ENCODE measurements around the gene NPIPA1. TPM values are rescaled to one million over a fixed set of nuclear protein-coding genes. Genes with fewer than 3 reads are reported as not detected.
"Not testable (repeated sequence)": the region's sequence is repeated elsewhere in the genome, so short reads cannot be mapped to it uniquely, and the experiment has no call there.

NPIPA1 gene
- total and polyA plus RNA-seq, 4 donors: 24.0 to 221 (median 145) TPM

DNA sequence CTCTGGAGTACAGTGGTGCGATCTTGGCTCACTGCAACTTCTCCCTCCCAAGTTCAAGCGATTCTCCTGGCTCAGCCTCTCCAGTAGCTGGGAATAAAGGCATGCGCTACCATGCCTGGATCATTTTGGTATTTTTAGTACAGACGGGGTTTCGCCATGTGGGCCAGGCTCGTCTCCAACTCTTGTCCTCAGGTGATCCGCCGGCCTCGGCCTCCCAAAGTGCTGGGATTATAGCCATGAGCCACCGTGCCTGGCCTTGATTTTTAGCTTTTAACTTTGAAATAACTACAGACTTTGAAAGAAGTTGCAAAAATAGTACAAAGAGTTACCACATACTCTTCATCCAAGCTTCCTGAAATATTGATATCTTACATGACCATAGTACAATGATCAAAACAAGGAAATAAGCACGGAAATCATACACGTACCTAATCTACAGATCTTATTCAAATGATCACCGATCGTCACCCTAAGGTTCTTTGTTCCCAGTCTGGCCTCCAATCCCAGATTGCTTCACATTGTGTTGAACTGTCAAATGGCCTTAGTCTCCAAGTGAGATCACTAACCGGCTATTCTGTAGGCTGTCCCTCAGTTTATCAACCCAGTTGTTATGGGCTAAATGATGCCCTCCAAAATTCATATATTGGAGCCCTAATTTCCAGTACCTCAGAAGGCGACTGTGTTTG, 18.4 kb downstream of the NPIPA1 start:
- no peaks in the 10 kb centered on the region for H3K4me1 ChIP-seq (ENCODE audit: control insufficient read depth in 1 of 2, insufficient read depth in 2 of 2, low read length in 2 of 2)
- ATAC-seq (ENCODE audit: low FRiP score): peak; percentile 59

DNA sequence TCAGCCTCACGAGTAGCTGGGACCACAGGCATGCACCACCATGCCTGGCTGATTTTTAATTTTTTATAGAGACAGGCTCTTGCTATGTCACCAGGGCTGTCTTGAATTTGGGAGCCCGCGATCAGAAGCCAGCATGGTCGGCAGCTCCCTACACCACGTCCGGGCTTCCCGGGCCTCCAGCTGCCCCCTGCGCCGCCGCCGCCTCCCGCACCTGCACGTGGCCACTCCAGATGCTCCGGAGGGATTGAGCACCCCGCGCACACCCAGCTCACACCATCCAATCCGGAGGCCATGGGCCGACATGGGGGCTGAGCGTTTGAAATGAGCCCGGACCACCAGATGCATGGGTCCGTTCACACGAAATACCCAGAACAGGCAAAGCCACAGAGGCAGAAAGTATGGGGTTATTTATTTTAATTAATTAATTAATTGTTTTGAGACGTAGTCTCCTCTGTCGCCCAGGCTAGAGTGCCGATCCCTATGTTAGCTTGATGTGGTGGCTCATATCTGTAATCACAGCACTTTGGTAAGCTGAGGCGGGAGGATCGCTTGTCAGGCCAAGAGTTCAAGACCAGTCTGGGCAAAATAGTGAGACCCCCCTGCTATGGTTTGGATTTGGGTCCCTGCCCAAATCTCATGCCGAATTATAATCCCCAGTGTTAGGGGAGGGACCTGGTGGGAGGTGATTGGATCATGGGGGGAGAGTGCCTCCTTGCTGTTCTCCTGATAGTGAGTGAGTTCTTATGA, 20.5 kb downstream of the NPIPA1 start:
- Histone ChIP-seq H3K27me3 (ENCODE audit: control insufficient read depth in 1 of 2, insufficient read depth in 2 of 2, low read length in 1 of 2) (no peaks in the 10 kb centered on the region), H3K4me1 (ENCODE audit: control insufficient read depth in 1 of 2, insufficient read depth in 2 of 2, low read length in 2 of 2) (no peaks in the 10 kb centered on the region), H3K27ac (ENCODE audit: low read depth in 1 of 2, low read length in 2 of 2) (no peak overlapping the region), H3K9me3 (ENCODE audit: control insufficient read depth, low read length) (no peaks in the 10 kb centered on the region), H3K4me3 (ENCODE audit: low read length in 2 of 2) (no peak overlapping the region), H3K36me3 (ENCODE audit: control insufficient read depth in 1 of 2, insufficient read depth in 2 of 2, low read length in 1 of 2) (no peaks in the 10 kb centered on the region)
- peak in 1 of 2 donors; percentile 77 for DNase-seq
- peak; percentile 52 for ATAC-seq (ENCODE audit: low FRiP score)
- intact Hi-C loops (cut with DNase I): no loop called here
- 94% methylated on average over 28 of the region's 28 CpGs for WGBS, 2 donors

More for the DNA sequence above, 18.4 kb downstream of the NPIPA1 start:
- intact Hi-C loops (cut with DNase I): no loop called here
- DNase-seq: no peak
- no peak overlapping the region for H3K27ac ChIP-seq (ENCODE audit: low read depth in 1 of 2, low read length in 2 of 2)
- H3K9me3 ChIP-seq (ENCODE audit: control insufficient read depth, low read length): no peaks in the 10 kb centered on the region
- no peaks in the 10 kb centered on the region for H3K36me3 ChIP-seq (ENCODE audit: control insufficient read depth in 1 of 2, insufficient read depth in 2 of 2, low read length in 1 of 2)
- 78 to 81% methylated on average over 16 of the region's 16 CpGs for WGBS, 2 donors
- H3K4me3 ChIP-seq (ENCODE audit: low read length in 2 of 2): no peak overlapping the region
- no peaks in the 10 kb centered on the region for H3K27me3 ChIP-seq (ENCODE audit: control insufficient read depth in 1 of 2, insufficient read depth in 2 of 2, low read length in 1 of 2)

- H3K27me3 ChIP-seq (ENCODE audit: control insufficient read depth in 1 of 2, insufficient read depth in 2 of 2, low read length in 1 of 2): no peaks in the 10 kb centered on the region
- 94 to 97% methylated on average over 4 of the region's 4 CpGs for WGBS, 2 donors
- intact Hi-C loops (cut with DNase I): no loop called here
- ATAC-seq (ENCODE audit: low FRiP score): no peak
- no peak overlapping the region for H3K27ac ChIP-seq (ENCODE audit: low read depth in 1 of 2, low read length in 2 of 2)
- no peaks in the 10 kb centered on the region for H3K4me1 ChIP-seq (ENCODE audit: control insufficient read depth in 1 of 2, insufficient read depth in 2 of 2, low read length in 2 of 2)
- no peak for DNase-seq
- no peak overlapping the region for H3K4me3 ChIP-seq (ENCODE audit: low read length in 2 of 2)
- H3K9me3 ChIP-seq (ENCODE audit: control insufficient read depth, low read length): no peaks in the 10 kb centered on the region
- no peaks in the 10 kb centered on the region for H3K36me3 ChIP-seq (ENCODE audit: control insufficient read depth in 1 of 2, insufficient read depth in 2 of 2, low read length in 1 of 2)
Observed at GRCh38 chr16:14958323-14958600, 21.0 kb downstream of the NPIPA1 start.

GRCh38 chr16:14958970-14959369, 21.7 kb downstream of the NPIPA1 start:
- 85 to 93% methylated on average over 7 of the region's 7 CpGs for WGBS, 2 donors
- no peak overlapping the region for H3K4me3 ChIP-seq (ENCODE audit: low read length in 2 of 2)
- no peak overlapping the region for H3K27ac ChIP-seq (ENCODE audit: low read depth in 1 of 2, low read length in 2 of 2)
- H3K9me3 ChIP-seq (ENCODE audit: control insufficient read depth, low read length): peaks cover 1% of the 10 kb centered on the region
- intact Hi-C loops (cut with DNase I): no loop called here
- H3K4me1 ChIP-seq (ENCODE audit: control insufficient read depth in 1 of 2, insufficient read depth in 2 of 2, low read length in 2 of 2): no peaks in the 10 kb centered on the region
- H3K27me3 ChIP-seq (ENCODE audit: control insufficient read depth in 1 of 2, insufficient read depth in 2 of 2, low read length in 1 of 2): no peaks in the 10 kb centered on the region
- no peak for DNase-seq
- no peaks in the 10 kb centered on the region for H3K36me3 ChIP-seq (ENCODE audit: control insufficient read depth in 1 of 2, insufficient read depth in 2 of 2, low read length in 1 of 2)
- no peak for ATAC-seq (ENCODE audit: low FRiP score)

DNA sequence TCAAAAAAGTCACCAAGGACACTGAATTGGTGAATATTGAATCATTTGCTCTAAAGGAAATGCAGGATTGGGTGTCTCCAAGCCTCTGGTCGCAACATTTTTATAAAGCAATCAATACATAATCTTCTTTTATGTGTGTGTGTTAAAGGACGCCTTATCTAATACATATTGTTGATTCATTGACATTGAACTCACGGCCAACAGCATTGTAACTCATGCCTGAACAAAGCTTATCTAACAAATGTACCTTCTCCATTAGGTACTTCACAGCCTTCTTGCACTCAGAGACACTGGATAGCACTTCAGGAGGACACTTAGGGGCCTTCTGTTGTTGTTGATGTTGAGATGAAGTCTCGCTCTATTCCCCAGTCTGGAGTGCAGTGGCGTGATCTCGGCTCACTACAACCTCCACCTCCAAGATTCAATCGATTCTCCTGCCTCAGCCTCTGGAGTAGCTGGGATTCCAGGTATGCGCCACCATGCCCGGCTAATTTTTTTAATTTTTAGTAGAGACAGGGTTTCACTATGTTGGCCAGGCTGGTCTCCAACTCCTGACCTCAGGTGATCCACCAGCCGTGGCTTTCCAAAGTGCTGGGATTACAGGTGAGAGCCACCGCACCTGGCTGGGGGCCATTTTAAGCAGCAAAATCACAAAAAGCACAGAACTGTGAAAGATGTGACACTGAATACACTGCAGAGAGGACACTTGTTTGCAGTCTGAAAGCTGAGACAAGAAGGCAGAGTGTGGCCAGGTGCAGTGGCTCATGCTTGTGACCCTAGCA, 24.4 kb downstream of the NPIPA1 start:
- DNase-seq (no peak), ATAC-seq (ENCODE audit: low FRiP score) (no peak)
- no peak overlapping the region for H3K27ac ChIP-seq (ENCODE audit: low read depth in 1 of 2, low read length in 2 of 2)
- no peaks in the 10 kb centered on the region for H3K36me3 ChIP-seq (ENCODE audit: control insufficient read depth in 1 of 2, insufficient read depth in 2 of 2, low read length in 1 of 2)
- no peaks in the 10 kb centered on the region for H3K4me1 ChIP-seq (ENCODE audit: control insufficient read depth in 1 of 2, insufficient read depth in 2 of 2, low read length in 2 of 2)
- 89 to 92% methylated on average over 11 of the region's 11 CpGs for WGBS, 2 donors
- no peaks in the 10 kb centered on the region for H3K27me3 ChIP-seq (ENCODE audit: control insufficient read depth in 1 of 2, insufficient read depth in 2 of 2, low read length in 1 of 2)
- H3K9me3 ChIP-seq (ENCODE audit: control insufficient read depth, low read length): peaks cover 1% of the 10 kb centered on the region
- intact Hi-C loops (cut with DNase I): no loop called here
- no peak overlapping the region for H3K4me3 ChIP-seq (ENCODE audit: low read length in 2 of 2)

DNA sequence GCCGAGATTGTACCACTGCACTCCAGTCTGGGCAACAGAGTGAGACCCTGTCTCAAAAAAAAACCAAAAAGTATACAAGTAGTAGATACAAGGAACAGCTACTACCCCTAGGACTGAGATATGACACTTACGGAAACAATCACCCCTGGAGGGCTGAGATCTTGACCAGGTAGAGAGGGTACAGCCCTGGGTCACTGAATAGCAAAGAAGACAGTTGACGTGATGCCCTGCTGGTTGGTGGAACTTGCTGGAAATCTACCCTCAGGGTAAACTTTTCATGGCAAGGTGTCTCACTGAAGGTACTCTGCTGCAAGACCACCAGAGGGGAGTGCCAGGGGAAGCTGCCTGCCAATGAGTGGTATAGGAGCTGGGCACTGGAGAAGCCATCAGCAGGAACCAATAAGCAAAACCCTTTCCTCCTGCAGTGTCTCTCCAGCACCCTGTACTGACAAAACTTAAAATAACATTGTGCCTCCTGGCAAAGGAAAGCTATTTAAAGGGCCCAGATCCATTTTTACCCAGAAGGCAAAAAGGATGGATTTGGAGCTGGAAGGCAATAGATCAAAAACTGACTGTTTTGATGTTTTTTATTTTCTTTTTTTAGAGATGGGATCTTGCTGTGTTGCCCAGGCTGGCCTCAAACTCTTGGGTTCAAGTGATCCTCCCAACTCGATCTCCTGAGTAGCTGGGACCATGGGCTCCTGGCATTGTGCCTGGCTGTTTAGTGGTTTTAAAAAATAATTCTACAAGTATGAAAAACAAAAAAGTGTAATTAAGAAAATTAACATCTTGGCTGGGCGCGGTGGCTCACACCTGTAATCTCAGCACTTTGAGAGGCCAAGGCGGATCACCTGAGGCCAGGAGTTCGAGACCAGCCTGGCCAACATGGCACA, 26.3 kb downstream of the NPIPA1 start:
- WGBS, 2 donors: 77 to 80% methylated on average over 8 of the region's 8 CpGs
- H3K4me1 ChIP-seq (ENCODE audit: control insufficient read depth in 1 of 2, insufficient read depth in 2 of 2, low read length in 2 of 2): no peaks in the 10 kb centered on the region
- no peak for DNase-seq

DNA sequence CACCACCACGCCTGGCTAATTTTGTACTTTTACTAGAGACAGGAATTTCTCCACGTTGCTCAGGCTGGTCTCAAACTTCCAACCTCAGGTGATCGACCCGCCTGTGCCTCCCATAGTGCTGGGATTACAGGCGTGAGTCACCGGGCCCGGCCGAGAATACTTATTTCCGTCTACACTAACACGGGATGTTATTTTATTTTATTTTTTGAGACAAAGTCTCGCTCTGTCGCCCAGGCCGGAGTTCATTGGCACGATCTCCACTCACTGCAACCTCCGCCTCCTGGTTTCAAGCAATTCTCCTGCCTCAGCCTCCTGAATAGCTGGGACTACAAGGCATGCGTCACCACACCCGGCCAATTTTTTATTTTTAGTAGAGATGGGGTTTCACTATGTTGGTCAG, 28.1 kb downstream of the NPIPA1 start:
- no peaks in the 10 kb centered on the region for H3K36me3 ChIP-seq (ENCODE audit: control insufficient read depth in 1 of 2, insufficient read depth in 2 of 2, low read length in 1 of 2)
- H3K4me1 ChIP-seq (ENCODE audit: control insufficient read depth in 1 of 2, insufficient read depth in 2 of 2, low read length in 2 of 2): no peaks in the 10 kb centered on the region
- H3K9me3 ChIP-seq (ENCODE audit: control insufficient read depth, low read length): peaks cover 1% of the 10 kb centered on the region
- no peak overlapping the region for H3K4me3 ChIP-seq (ENCODE audit: low read length in 2 of 2)
- no peaks in the 10 kb centered on the region for H3K27me3 ChIP-seq (ENCODE audit: control insufficient read depth in 1 of 2, insufficient read depth in 2 of 2, low read length in 1 of 2)
- ATAC-seq (ENCODE audit: low FRiP score): no peak
- intact Hi-C loops (cut with DNase I): no loop called here
- no peak overlapping the region for H3K27ac ChIP-seq (ENCODE audit: low read depth in 1 of 2, low read length in 2 of 2)
- whole genome bisulfite sequencing, 2 donors: 91 to 92% methylated on average over 17 of the region's 17 CpGs
- no peak for DNase-seq

More for the DNA sequence above, 26.3 kb downstream of the NPIPA1 start:
- intact Hi-C loops (cut with DNase I): no loop called here
- Histone ChIP-seq H3K36me3 (ENCODE audit: control insufficient read depth in 1 of 2, insufficient read depth in 2 of 2, low read length in 1 of 2) (no peaks in the 10 kb centered on the region), H3K27me3 (ENCODE audit: control insufficient read depth in 1 of 2, insufficient read depth in 2 of 2, low read length in 1 of 2) (no peaks in the 10 kb centered on the region), H3K27ac (ENCODE audit: low read depth in 1 of 2, low read length in 2 of 2) (no peak overlapping the region), H3K9me3 (ENCODE audit: control insufficient read depth, low read length) (peaks cover 1% of the 10 kb centered on the region), H3K4me3 (ENCODE audit: low read length in 2 of 2) (no peak overlapping the region)
- no peak for ATAC-seq (ENCODE audit: low FRiP score)

DNA sequence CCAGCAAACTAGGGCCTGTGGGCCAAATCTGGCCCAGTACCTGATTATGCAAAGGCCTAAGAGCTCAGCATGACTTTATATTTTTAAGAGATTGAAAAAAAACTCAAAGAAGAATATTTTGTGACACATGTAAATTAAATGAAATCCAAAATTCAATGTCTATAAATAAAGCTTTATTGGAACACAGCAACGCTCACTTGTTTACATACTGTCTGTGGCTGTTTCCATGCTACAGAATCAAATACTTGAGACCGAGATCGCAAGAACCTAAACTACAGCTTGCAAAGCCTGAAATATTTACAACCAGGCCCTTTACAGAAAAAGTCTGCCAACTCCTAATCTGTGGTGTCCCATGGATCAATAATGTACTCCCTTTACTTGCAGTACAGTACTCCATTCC, 32.6 kb downstream of the NPIPA1 start:
- ATAC-seq (ENCODE audit: low FRiP score); H3K4me3 ChIP-seq (ENCODE audit: low read length in 2 of 2); H3K27me3 ChIP-seq (ENCODE audit: control insufficient read depth in 1 of 2, insufficient read depth in 2 of 2, low read length in 1 of 2); intact Hi-C loops (cut with DNase I); H3K27ac ChIP-seq (ENCODE audit: low read depth in 1 of 2, low read length in 2 of 2); H3K9me3 ChIP-seq (ENCODE audit: control insufficient read depth, low read length); H3K4me1 ChIP-seq (ENCODE audit: control insufficient read depth in 1 of 2, insufficient read depth in 2 of 2, low read length in 2 of 2); H3K36me3 ChIP-seq (ENCODE audit: control insufficient read depth in 1 of 2, insufficient read depth in 2 of 2, low read length in 1 of 2); DNase-seq: not testable (repeated sequence)
- WGBS, 2 donors: 95% methylated on average over 3 of the region's 3 CpGs
